ENCODE results near the gene AKR1B1. TPM values are rescaled to one million over a fixed set of nuclear protein-coding genes. Genes with fewer than 3 reads are reported as not detected.

Gene AKR1B1
- total RNA-seq, 4 donors from 2014 or later: 90.4 to 147 (median 123) TPM

DNA sequence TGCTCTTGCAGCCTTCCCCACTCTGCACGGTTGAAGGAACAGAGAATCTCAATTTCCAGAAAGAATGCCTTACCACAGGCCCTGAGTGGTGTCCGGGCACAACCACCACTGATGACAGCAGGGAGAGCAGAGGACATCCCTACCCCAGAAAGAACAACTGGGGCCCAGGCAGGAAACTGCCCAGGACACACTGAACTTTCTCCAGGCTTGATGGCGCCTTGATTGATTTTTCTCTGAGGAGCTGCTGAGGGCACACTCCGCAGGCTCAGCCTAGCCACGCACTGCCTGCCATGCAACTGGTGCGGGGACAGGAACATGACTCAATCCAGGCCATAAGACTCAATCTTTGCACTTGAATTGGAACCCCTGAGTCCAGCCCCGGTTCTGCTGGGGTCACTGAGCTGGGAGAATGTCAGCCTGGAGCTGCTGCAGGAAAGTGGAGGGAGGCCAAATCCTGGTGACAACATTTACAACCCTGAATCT is 5.9 kb downstream of the AKR1B1 start:
- TF ChIP-seq, protein P1, sequence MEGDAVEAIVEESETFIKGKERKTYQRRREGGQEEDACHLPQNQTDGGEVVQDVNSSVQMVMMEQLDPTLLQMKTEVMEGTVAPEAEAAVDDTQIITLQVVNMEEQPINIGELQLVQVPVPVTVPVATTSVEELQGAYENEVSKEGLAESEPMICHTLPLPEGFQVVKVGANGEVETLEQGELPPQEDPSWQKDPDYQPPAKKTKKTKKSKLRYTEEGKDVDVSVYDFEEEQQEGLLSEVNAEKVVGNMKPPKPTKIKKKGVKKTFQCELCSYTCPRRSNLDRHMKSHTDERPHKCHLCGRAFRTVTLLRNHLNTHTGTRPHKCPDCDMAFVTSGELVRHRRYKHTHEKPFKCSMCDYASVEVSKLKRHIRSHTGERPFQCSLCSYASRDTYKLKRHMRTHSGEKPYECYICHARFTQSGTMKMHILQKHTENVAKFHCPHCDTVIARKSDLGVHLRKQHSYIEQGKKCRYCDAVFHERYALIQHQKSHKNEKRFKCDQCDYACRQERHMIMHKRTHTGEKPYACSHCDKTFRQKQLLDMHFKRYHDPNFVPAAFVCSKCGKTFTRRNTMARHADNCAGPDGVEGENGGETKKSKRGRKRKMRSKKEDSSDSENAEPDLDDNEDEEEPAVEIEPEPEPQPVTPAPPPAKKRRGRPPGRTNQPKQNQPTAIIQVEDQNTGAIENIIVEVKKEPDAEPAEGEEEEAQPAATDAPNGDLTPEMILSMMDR (IDR thresholded peaks at IDR 0.05; ENCODE audit: low read depth): no peak

DNA sequence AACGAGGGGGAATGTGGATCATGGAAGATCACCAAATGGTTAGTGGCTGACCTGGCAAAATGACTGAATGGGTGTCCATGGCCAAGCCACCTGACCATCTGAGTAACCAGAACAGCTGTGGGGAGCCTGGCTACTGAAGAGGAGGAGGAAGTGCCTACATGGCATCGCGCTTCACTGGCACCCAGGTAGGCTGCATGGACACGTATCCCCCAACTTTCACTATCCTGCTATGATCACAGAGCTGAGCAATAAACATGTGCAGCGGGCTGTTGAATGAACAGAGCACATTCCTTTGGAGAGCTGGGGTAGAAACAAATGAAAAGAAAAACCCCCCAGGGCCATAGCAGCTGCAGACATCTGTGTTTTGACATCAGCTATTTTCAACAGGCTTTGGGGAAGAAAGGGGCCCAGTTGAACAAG is 6.5 kb downstream of the AKR1B1 start:
- TF ChIP-seq, protein P1 (IDR thresholded peaks at IDR 0.05; ENCODE audit: low read depth): no peak

DNA sequence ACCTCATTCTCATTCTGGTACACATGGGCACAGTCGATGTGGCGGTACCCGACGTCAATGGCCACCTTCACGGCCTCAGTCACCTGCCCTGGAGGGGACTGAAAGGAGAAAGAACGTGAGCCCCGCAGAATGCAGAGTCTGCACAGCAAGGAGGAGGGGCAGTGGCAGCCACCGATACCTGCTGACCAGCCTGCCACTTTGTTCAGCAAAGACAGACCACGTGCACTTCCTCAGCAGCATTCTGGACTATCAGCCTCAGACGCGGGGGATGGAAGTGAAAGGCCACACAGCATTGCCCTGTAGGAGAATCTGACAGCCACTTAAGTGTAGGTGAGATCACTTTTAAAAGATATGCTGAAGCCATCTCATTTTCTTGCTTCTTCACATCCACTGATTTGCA is 7.2 kb downstream of the AKR1B1 start:
- TF ChIP-seq, protein P1 (IDR thresholded peaks at IDR 0.05; ENCODE audit: low read depth): no peak

DNA sequence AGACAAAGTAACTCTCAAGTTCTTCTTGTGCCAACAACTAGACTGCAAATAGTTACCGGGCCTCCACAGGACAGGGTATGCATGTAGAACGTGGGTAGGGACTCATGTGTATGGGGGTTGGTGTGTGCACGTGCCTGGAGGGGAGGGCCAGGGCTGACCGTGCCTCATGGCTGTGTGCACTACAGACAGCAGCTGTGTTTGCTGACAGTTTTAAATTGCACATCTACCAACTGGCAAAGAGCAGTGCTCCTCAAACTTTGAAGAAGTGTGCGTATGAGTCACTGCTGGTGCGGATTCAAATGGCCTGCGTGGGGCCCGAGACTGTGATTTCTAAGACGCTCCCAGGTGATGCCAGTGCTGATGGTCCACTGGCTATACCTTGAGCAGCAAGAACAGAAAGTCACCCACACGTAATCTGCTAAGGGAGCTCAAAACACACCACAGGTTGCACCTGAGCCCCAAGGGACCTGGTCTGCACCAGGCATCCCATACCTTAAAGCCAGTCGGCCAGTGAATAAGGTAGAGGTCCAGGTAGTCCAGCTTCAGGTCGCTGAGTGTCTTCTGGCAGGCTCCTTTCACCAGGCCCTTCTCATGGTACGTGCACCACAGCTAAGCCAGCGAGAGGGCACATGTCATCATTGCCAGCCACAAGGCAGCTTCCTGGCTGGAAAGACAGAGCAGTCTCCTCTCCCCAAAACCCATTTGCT is 8.5 kb downstream of the AKR1B1 start:
- TF ChIP-seq, protein P1 (IDR thresholded peaks at IDR 0.05; ENCODE audit: low read depth): no peak

DNA sequence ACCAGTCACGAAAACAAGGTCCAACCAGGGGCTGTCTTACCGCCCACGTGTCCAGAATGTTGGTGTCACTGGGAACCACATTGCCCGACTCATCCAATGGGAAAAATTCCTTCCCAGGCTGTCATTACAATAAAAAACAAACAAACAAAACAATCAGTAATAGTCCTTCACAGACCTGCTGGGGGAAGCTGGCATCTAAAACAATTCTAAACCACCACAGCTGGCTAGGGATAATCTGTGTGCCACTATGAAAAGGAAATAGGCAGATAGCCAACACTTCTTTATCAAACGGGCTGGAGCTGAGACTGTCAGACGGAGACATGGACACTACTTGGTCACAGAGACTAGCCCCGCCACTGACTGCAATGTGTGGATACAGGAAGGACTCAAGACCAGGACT is 9.2 kb downstream of the AKR1B1 start:
- TF ChIP-seq, protein P1 (IDR thresholded peaks at IDR 0.05; ENCODE audit: low read depth): no peak

DNA sequence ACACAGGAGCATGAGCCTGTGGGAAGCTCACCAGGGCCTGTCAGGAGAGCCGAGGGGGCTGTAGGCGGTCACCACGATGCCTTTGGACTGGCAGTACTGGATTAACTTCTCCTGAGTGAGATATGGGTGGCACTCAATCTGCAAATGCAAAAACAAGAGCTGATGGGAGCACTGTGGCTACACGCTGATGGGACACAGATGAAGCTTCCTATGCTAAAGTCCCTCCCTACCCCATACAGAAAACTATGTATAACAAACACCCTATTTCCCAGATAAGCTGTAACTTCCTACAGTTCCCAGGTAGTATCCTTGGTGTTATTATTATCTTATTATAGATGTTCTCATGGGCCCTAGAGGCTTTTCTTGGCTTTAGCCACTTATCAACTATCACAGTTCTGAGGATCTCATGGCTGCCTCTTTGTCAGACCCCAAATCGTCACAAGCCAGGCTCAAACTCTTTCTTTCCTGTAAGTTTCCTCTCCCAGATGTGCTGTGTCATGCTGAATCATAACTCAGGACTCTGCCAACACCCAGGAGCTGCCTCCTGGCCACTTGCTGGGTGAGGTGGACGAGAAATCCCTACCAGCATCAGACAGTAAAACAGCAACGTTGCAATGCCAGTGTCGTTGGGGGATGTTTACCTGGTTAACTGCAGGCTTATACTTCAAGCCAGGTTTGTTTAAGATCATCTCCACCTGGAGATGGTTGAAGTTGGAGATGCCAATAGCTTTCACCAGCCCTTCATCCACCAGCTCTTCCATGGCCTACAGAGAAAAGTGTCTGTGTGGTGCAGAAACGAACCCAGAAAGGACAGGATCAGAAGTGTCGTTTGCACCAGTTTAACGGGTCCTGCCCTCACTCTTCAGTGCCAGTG is 10.3 kb downstream of the AKR1B1 start:
- TF ChIP-seq, protein P1 (IDR thresholded peaks at IDR 0.05; ENCODE audit: low read depth): no peak

DNA sequence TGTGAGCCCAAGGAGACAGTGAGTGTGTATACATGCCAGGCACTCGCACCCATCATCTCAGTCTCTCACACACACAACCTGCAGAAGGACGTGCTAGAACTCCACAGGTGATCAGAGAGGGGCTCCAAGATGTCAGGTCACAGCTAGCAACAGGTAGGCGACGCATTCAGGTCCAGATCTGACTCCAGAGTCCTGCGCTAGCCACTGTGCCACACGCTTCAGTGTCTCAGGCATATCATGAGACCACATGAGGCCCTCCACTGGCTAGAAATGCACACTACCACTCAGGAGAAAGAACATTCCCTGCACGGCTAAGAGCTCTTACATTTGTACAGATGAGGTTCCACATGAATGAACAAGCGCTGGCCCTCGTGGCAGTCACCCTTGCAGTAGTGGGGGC is 11.5 kb downstream of the AKR1B1 start:
- TF ChIP-seq, protein P1 (IDR thresholded peaks at IDR 0.05; ENCODE audit: low read depth): no peak

Data from subcutaneous adipose tissue (tissue), 4 donors.